Astrocyte (in vitro differentiated cells and primary cell): ENCODE measurements around the gene FAM76B. TPM values are rescaled to one million over a fixed set of nuclear protein-coding genes. Genes with fewer than 3 reads are reported as not detected.
"Not testable (repeated sequence)": the region's sequence is repeated elsewhere in the genome, so short reads cannot be mapped to it uniquely, and the experiment has no call there.

Experiments used
- DNase-seq: peaks from one replicate; pipeline ENCODE4 v3.0.0-alpha.2; 2010; ENCODE audit warnings: low read depth
- FAIRE-seq: peaks from 2 replicates; lab custom pipeline; 2011; peaks lifted over from hg19 to GRCh38; lab: Jason Lieb, UNC
- H2AFZ ChIP-seq: 2 replicates; pipeline ENCODE4 v1.6.0; 2012; ENCODE audit warnings: low read depth, low read length, inconsistent platforms
- H3K27ac ChIP-seq: 2 replicates; pipeline ENCODE4 v1.5.1; 2011; ENCODE audit warnings: low read depth, low read length, inconsistent platforms
- H3K27me3 ChIP-seq: 2 replicates; pipeline ENCODE4 v1.6.0; 2011; ENCODE audit warnings: low read length, inconsistent platforms; ENCODE audit not compliant: insufficient read depth
- H3K36me3 ChIP-seq: 2 replicates; pipeline ENCODE4 v1.5.1; 2011; ENCODE audit warnings: low read length, inconsistent platforms; ENCODE audit not compliant: insufficient read depth
- H3K4me1 ChIP-seq: 2 replicates; pipeline ENCODE4 v1.5.1; 2011; ENCODE audit warnings: low read length, inconsistent platforms; ENCODE audit not compliant: insufficient read depth
- H3K4me2 ChIP-seq: 2 replicates; pipeline ENCODE4 v1.6.0; 2012; ENCODE audit warnings: low read length, inconsistent platforms
- H3K4me3 ChIP-seq: 2 replicates; pipeline ENCODE4 v1.5.1; 2011; ENCODE audit warnings: low read depth, mild to moderate bottlenecking, low read length, inconsistent platforms; ENCODE audit not compliant: insufficient read depth
- H3K79me2 ChIP-seq: 2 replicates; pipeline ENCODE4 v1.6.0; 2012; ENCODE audit warnings: mild to moderate bottlenecking, low read length, inconsistent platforms; ENCODE audit not compliant: insufficient read depth
- H3K9ac ChIP-seq: 2 replicates; pipeline ENCODE4 v1.6.0; 2012; ENCODE audit warnings: mild to moderate bottlenecking, low read length, inconsistent platforms
- H3K9me3 ChIP-seq: 2 replicates; pipeline ENCODE4 v1.5.1; 2012; ENCODE audit warnings: low read depth, mild to moderate bottlenecking, low read length, inconsistent platforms; ENCODE audit not compliant: insufficient read depth
- H4K20me1 ChIP-seq: 2 replicates; pipeline ENCODE4 v1.6.0; 2012; ENCODE audit warnings: low read length, inconsistent platforms; ENCODE audit not compliant: insufficient read depth
- H3K27ac Mint-ChIP-seq: one replicate; pipeline ENCODE4 v1.8.0; 2021; ENCODE audit warnings: mild to moderate bottlenecking, mixed read lengths; ENCODE audit not compliant: unreplicated experiment
- H3K27me3 Mint-ChIP-seq: one replicate; pipeline ENCODE4 v1.8.0; 2021; ENCODE audit warnings: low read depth, mixed read lengths; ENCODE audit not compliant: unreplicated experiment
- H3K36me3 Mint-ChIP-seq: one replicate; pipeline ENCODE4 v1.8.0; 2021; ENCODE audit warnings: low read depth, mixed read lengths; ENCODE audit not compliant: unreplicated experiment
- H3K4me1 Mint-ChIP-seq: one replicate; pipeline ENCODE4 v1.8.0; 2021; ENCODE audit warnings: low read depth, mixed read lengths; ENCODE audit not compliant: unreplicated experiment
- H3K4me3 Mint-ChIP-seq: one replicate; pipeline ENCODE4 v1.8.0; 2021; ENCODE audit warnings: mild to moderate bottlenecking, moderate library complexity, mixed read lengths; ENCODE audit not compliant: unreplicated experiment
- H3K9me3 Mint-ChIP-seq: one replicate; pipeline ENCODE4 v1.8.0; 2021; ENCODE audit warnings: mild to moderate bottlenecking, mixed read lengths; ENCODE audit not compliant: unreplicated experiment
- EZH2 ChIP-seq: IDR thresholded peaks from 2 replicates; pipeline ENCODE4 v1.6.1; 2012; ENCODE audit warnings: mild to moderate bottlenecking, low read length, inconsistent platforms; ENCODE audit not compliant: insufficient read depth
- total RNA-seq: library from RNA; stranded (reverse); gene quantifications from 2 replicates; pipeline ENCODE4 v1.2.1, GENCODE V29; 2021
- TF ChIP-seq, protein P1 (sequence below): IDR thresholded peaks from 2 replicates; pipeline ENCODE4 v1.5.1; 2011; ENCODE audit warnings: low read depth, mild to moderate bottlenecking, inconsistent platforms, low read length, moderate library complexity; ENCODE audit not compliant: insufficient read depth

Gene FAM76B
- total RNA-seq, 1 donor from 2014 or later = 19.7 TPM

DNA sequence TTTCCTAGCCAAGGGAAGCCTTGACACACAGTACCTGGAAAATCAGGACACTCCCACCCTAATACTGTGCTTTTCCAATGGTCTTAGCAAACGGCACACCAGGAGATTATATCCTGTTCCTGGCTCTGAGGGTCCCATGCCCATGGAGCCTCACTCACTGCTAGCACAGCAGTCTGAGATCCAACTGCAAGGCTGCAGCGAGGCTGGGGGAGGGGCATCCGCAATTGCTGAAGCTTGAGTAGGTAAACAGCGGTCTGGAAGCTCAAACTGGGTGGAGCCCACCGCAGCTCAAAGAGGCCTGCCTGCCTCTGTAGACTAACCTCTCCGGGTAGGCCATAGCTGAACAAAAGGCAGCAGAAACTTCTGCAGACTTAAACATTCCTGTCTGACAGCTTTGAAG lies 16.9 kb upstream of the FAM76B start:
- not testable (repeated sequence) for H3K79me2 ChIP-seq, DNase-seq, H3K4me3 Mint-ChIP-seq, H3K9me3 Mint-ChIP-seq, H3K9me3 ChIP-seq, H3K4me1 Mint-ChIP-seq, H3K27ac Mint-ChIP-seq, H3K36me3 ChIP-seq, H3K4me1 ChIP-seq, H2AFZ ChIP-seq, H3K9ac ChIP-seq, H3K27ac ChIP-seq, H3K4me2 ChIP-seq, H3K27me3 Mint-ChIP-seq, H3K27me3 ChIP-seq, H3K4me3 ChIP-seq, H4K20me1 ChIP-seq, FAIRE-seq
- H3K36me3 Mint-ChIP-seq = peaks cover 28% of the 10 kb centered on the region

DNA sequence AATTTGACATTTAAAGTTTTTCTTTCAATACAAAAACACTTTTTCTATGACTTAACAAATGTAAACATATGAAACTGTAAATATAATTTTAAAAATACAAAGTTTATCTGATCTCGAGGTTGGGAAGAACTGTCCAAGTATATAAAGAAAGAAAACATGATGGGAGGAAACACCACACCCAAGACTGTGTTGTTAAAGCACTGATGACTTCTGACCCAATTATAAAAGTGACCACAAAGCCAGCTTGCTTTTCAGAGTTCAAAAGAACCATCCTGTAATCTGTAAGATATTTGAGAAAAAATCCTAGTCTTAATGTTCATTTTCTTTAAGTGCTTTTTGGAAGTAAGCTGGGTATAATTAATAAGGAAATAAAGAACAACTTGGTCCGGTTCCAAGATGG lies 16.3 kb upstream of the FAM76B start:
- Histone ChIP-seq H3K27me3 (no peaks in the 10 kb centered on the region), H4K20me1 (no peaks in the 10 kb centered on the region), H3K4me2 (no peak overlapping the region), H3K4me1 (no peaks in the 10 kb centered on the region), H3K79me2 (no peaks in the 10 kb centered on the region), H3K36me3 (no peaks in the 10 kb centered on the region), H3K9ac (no peak overlapping the region), H3K27ac (no peak overlapping the region), H2AFZ (no peak overlapping the region), H3K9me3 (no peaks in the 10 kb centered on the region), H3K4me3 (no peak overlapping the region)
- TF ChIP-seq, protein P1, sequence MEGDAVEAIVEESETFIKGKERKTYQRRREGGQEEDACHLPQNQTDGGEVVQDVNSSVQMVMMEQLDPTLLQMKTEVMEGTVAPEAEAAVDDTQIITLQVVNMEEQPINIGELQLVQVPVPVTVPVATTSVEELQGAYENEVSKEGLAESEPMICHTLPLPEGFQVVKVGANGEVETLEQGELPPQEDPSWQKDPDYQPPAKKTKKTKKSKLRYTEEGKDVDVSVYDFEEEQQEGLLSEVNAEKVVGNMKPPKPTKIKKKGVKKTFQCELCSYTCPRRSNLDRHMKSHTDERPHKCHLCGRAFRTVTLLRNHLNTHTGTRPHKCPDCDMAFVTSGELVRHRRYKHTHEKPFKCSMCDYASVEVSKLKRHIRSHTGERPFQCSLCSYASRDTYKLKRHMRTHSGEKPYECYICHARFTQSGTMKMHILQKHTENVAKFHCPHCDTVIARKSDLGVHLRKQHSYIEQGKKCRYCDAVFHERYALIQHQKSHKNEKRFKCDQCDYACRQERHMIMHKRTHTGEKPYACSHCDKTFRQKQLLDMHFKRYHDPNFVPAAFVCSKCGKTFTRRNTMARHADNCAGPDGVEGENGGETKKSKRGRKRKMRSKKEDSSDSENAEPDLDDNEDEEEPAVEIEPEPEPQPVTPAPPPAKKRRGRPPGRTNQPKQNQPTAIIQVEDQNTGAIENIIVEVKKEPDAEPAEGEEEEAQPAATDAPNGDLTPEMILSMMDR = no peak
- TF ChIP-seq EZH2 = no peak
- Mint-ChIP-seq H3K4me1 (no peaks in the 10 kb centered on the region), H3K9me3 (peaks cover 2% of the 10 kb centered on the region), H3K36me3 (peaks cover 28% of the 10 kb centered on the region), H3K27ac (no peak overlapping the region), H3K4me3 (no peak overlapping the region), H3K27me3 (no peaks in the 10 kb centered on the region)
- DNase-seq = no peak
- no peak for FAIRE-seq

DNA sequence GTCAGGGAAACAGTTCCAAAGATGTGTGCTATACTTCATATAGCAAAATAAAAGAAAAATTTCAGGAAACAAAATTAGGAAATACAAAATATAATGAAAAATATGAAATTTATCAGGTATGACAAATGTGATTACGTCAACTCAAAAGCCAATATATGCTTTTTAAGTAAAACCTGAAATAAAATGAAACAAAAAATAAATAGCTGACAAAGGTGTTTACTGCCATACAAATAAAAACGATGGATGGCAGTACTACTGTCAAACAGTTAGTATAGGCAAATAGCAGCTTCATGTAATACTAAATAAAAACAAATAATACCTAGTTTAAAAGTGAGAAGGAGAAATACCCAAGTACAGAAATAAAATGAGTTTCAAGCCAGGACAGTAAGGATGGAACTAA lies 14.4 kb upstream of the FAM76B start:
- H2AFZ ChIP-seq = no peak overlapping the region
- no peak for DNase-seq
- no peak overlapping the region for H3K4me3 Mint-ChIP-seq
- H3K9me3 Mint-ChIP-seq = peaks cover 2% of the 10 kb centered on the region
- peaks cover 22% of the 10 kb centered on the region for H3K36me3 Mint-ChIP-seq
- no peak overlapping the region for H3K27ac ChIP-seq
- H3K36me3 ChIP-seq = peaks cover 8% of the 10 kb centered on the region
- TF ChIP-seq, protein P1 = no peak
- no peak for TF ChIP-seq EZH2
- no peak for FAIRE-seq
- no peak overlapping the region for H3K4me3 ChIP-seq
- H3K4me1 Mint-ChIP-seq = no peaks in the 10 kb centered on the region
- no peaks in the 10 kb centered on the region for H4K20me1 ChIP-seq
- H3K9ac ChIP-seq = no peak overlapping the region
- no peak overlapping the region for H3K27ac Mint-ChIP-seq
- no peaks in the 10 kb centered on the region for H3K27me3 ChIP-seq
- H3K4me2 ChIP-seq = no peak overlapping the region
- H3K4me1 ChIP-seq = no peaks in the 10 kb centered on the region
- no peaks in the 10 kb centered on the region for H3K9me3 ChIP-seq
- H3K79me2 ChIP-seq = no peaks in the 10 kb centered on the region
- H3K27me3 Mint-ChIP-seq = no peaks in the 10 kb centered on the region
